ENCODE data around the gene MAP2K7.

Gene MAP2K7

GRCh38 chr19:7921302-7921966, 17.8 kb downstream of the MAP2K7 start:
- peak overlapping the region; percentile 50 to 65 for H3K4me3 ChIP-seq (replicated peaks in 1 of 2; ENCODE audit: low read depth in 2 of 2, low read length in 2 of 2)
- TF ChIP-seq CTCF (IDR thresholded peaks at IDR 0.05; ENCODE audit: low read depth, low read length): no peak
- no peak for DNase-seq (ENCODE audit: low read depth in 2 of 2)

GRCh38 chr19:7921967-7922835, 18.5 kb downstream of the MAP2K7 start:
- no peak for TF ChIP-seq CTCF (IDR thresholded peaks at IDR 0.05; ENCODE audit: low read depth, low read length)
- H3K4me3 ChIP-seq (replicated peaks in 1 of 2; ENCODE audit: low read depth in 2 of 2, low read length in 2 of 2): peak overlapping the region; percentile 50 to 65
- no peak for DNase-seq (ENCODE audit: low read depth in 2 of 2)

GRCh38 chr19:7922836-7923195, 19.1 kb downstream of the MAP2K7 start:
- no peak for TF ChIP-seq CTCF (IDR thresholded peaks at IDR 0.05; ENCODE audit: low read depth, low read length)

DNA sequence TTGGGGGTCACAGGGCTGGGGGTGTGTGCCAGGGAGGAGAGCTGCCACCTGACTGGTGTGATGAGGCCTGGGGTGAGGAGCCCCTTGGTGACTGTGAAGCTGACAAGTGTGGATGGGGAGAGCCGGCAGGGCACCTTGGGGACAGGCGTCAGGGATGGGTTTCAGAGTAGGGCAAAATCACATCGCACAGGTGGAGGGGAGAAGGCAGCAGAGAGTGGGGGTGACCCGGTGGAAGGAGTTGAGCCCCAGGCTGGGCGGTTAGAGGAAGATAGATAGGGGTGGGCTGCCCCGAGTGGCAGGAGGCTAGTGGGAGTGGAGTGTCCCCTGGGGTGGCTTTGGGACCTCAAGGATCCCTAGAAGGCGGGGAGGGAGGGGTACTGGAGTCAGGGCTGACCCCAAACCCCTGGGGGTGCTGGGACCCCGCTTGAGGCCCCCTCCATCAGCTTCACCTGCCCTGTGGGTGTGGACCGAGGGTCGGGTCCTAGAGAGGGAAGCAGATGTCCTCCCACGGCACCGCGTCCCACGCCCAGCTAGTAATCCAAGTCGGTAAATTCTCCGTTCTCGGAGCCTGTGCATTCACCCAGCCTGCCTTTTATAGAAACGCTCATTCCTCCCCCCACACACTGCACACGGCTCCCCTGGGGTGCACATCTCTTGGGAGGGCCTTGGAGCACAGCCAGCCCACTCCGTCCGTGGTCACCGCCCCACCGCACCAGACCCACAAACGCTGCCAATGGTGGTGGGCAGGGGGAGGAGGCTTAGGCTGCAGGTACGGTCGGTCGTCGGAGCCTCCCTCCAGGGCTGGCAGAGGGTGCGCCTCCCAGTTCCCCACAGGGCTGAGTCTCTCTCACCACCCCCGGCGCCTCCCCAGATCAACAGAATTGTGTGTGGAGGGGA, 19.9 kb downstream of the MAP2K7 start:
- no peak for DNase-seq (ENCODE audit: low read depth in 2 of 2)
- no peak for TF ChIP-seq CTCF (IDR thresholded peaks at IDR 0.05; ENCODE audit: low read depth, low read length)
- H3K4me3 ChIP-seq (replicated peaks in 1 of 2; ENCODE audit: low read depth in 2 of 2, low read length in 2 of 2): no peak overlapping the region

More at GRCh38 chr19:7922836-7923195, 19.1 kb downstream of the MAP2K7 start:
- no peak for DNase-seq (ENCODE audit: low read depth in 2 of 2)
- H3K4me3 ChIP-seq (replicated peaks in 1 of 2; ENCODE audit: low read depth in 2 of 2, low read length in 2 of 2): no peak overlapping the region

GRCh38 chr19:7924241-7924640, 20.6 kb downstream of the MAP2K7 start:
- no peak overlapping the region for H3K4me3 ChIP-seq (replicated peaks in 1 of 2; ENCODE audit: low read depth in 2 of 2, low read length in 2 of 2)
- no peak for DNase-seq (ENCODE audit: low read depth in 2 of 2)
- TF ChIP-seq CTCF (IDR thresholded peaks at IDR 0.05; ENCODE audit: low read depth, low read length): no peak

DNA sequence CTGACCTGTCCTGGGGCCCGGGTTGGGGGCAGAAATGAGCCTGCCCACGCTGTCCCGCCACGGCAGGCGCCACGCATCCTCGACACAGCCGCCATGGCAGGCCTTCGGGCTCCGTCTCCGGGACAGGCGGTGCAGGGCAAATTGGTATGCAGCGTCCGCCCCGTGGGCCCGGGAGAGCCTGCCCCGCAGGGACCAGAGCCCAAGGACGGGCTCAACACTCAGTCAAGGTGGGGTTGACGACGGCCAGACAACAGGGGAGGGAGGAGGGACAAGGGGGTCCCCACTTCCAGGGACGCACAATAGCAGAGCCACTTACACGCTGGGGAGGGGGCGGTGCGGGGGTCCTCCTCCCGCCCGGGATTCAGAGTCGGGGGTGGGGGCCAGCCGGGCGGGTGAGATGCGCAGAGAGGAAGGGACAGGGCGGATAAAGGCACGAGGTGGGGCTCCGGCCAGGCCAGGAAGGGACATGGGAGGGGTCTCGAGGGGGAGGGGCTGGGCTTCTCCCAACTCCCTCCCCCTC, 21.0 kb downstream of the MAP2K7 start:
- no peak for DNase-seq (ENCODE audit: low read depth in 2 of 2)
- no peak overlapping the region for H3K4me3 ChIP-seq (replicated peaks in 1 of 2; ENCODE audit: low read depth in 2 of 2, low read length in 2 of 2)
- TF ChIP-seq CTCF (IDR thresholded peaks at IDR 0.05; ENCODE audit: low read depth, low read length): no peak
